Measurements from ENCODE around the gene MMP2. TPM values are rescaled to one million over a fixed set of nuclear protein-coding genes. Genes with fewer than 3 reads are reported as not detected.

Gene MMP2
- total RNA-seq, 1 donor from 2014 or later = 178 TPM

GRCh38 chr16:55515111-55515510 lies 36.1 kb downstream of the MMP2 start:
- no peak overlapping the region for H3K27ac ChIP-seq
- H3K4me3 ChIP-seq = no peak overlapping the region
- H3K27me3 ChIP-seq (ENCODE audit: low read depth) = no peaks in the 10 kb centered on the region
- peaks cover 10% of the 10 kb centered on the region for H3K9me3 ChIP-seq
- ATAC-seq = no peak
- intact Hi-C loops (cut with DNase I) = no loop called here
- TF ChIP-seq CTCF (IDR thresholded peaks at IDR 0.05) = no peak
- no peaks in the 10 kb centered on the region for H3K4me1 ChIP-seq
- DNase-seq = no peak
- no peaks in the 10 kb centered on the region for H3K36me3 ChIP-seq

GRCh38 chr16:55521792-55522191 lies 42.8 kb downstream of the MMP2 start:
- no peak for ATAC-seq
- no peak for TF ChIP-seq CTCF (IDR thresholded peaks at IDR 0.05)
- no peaks in the 10 kb centered on the region for H3K36me3 ChIP-seq

GRCh38 chr16:55526441-55526840 lies 47.4 kb downstream of the MMP2 start:
- no peaks in the 10 kb centered on the region for H3K4me1 ChIP-seq
- H3K4me3 ChIP-seq = no peak overlapping the region
- no peak overlapping the region for H3K27ac ChIP-seq
- DNase-seq (no peak), ATAC-seq (no peak)
- intact Hi-C loops (cut with DNase I) = no loop called here
- H3K9me3 ChIP-seq = peaks cover 11% of the 10 kb centered on the region
- TF ChIP-seq CTCF (IDR thresholded peaks at IDR 0.05) = no peak
- H3K27me3 ChIP-seq (ENCODE audit: low read depth) = no peaks in the 10 kb centered on the region
- peaks cover 21% of the 10 kb centered on the region for H3K36me3 ChIP-seq

More at GRCh38 chr16:55521792-55522191, 42.8 kb downstream of the MMP2 start:
- no peak for DNase-seq
- intact Hi-C loops (cut with DNase I) = no loop called here
- Histone ChIP-seq H3K4me1 (no peaks in the 10 kb centered on the region), H3K4me3 (no peak overlapping the region), H3K9me3 (peaks cover 16% of the 10 kb centered on the region), H3K27ac (no peak overlapping the region), H3K27me3 (ENCODE audit: low read depth) (no peaks in the 10 kb centered on the region)

GRCh38 chr16:55527885-55528284 lies 48.9 kb downstream of the MMP2 start:
- DNase-seq = no peak
- H3K36me3 ChIP-seq = peaks cover 21% of the 10 kb centered on the region
- no peak overlapping the region for H3K27ac ChIP-seq
- no peaks in the 10 kb centered on the region for H3K9me3 ChIP-seq
- intact Hi-C loops (cut with DNase I) = no loop called here
- no peak overlapping the region for H3K4me3 ChIP-seq
- H3K27me3 ChIP-seq (ENCODE audit: low read depth) = no peaks in the 10 kb centered on the region
- no peaks in the 10 kb centered on the region for H3K4me1 ChIP-seq
- TF ChIP-seq CTCF (IDR thresholded peaks at IDR 0.05) = no peak
- no peak for ATAC-seq

- no peak for TF ChIP-seq CTCF (IDR thresholded peaks at IDR 0.05)
- no peaks in the 10 kb centered on the region for H3K4me1 ChIP-seq
- no peaks in the 10 kb centered on the region for H3K9me3 ChIP-seq
- DNase-seq (no peak), ATAC-seq (no peak)
- no peak overlapping the region for H3K4me3 ChIP-seq
- H3K27me3 ChIP-seq (ENCODE audit: low read depth) = no peaks in the 10 kb centered on the region
- intact Hi-C loops (cut with DNase I) = no loop called here
- H3K36me3 ChIP-seq = peaks cover 21% of the 10 kb centered on the region
- H3K27ac ChIP-seq = no peak overlapping the region
These were observed 50.0 kb downstream of the MMP2 start for GRCh38 chr16:55529018-55529417.
